HepG2 (cell line): ENCODE data around the gene AGER. TPM values are rescaled to one million over a fixed set of nuclear protein-coding genes. Genes with fewer than 3 reads are reported as not detected.

Source experiments
- ARHGAP35 ChIP-seq: sonication (generic); formaldehyde crosslinking; IDR thresholded peaks from 2 replicates; pipeline ENCODE4 v1.9.0; 2022; ENCODE audit warnings: mild to moderate bottlenecking, inconsistent platforms, moderate library complexity, missing genetic modification reagents, borderline replicate concordance
- ARID2 ChIP-seq: sonication (generic); formaldehyde crosslinking; IDR thresholded peaks from 2 replicates; pipeline ENCODE4 v1.8.1; 2022; ENCODE audit warnings: mild to moderate bottlenecking, missing genetic modification reagents, borderline replicate concordance
- CEBPB ChIP-seq: IDR thresholded peaks from 2 replicates; pipeline ENCODE4 v1.6.1; 2011; ENCODE audit warnings: low read depth, low read length, improper control_type of control experiment, borderline replicate concordance
- CENPBD1 ChIP-seq: sonication (generic); formaldehyde crosslinking; IDR thresholded peaks from 2 replicates; pipeline ENCODE4 v1.8.0; 2022; ENCODE audit warnings: missing genetic modification reagents, low read depth, mild to moderate bottlenecking, borderline replicate concordance
- CHD4 ChIP-seq: fragments of 200-600 bp; sonication (generic); IDR thresholded peaks from 2 replicates; pipeline ENCODE4 v1.7.0; 2017; ENCODE audit warnings: mild to moderate bottlenecking, low read length, borderline replicate concordance
- DMTF1 ChIP-seq: sonication (generic); formaldehyde crosslinking; IDR thresholded peaks from 2 replicates; pipeline ENCODE4 v1.4.0; 2020; ENCODE audit warnings: mild to moderate bottlenecking, missing genetic modification reagents
- FOXK1 ChIP-seq: sonication (generic); formaldehyde crosslinking; IDR thresholded peaks from 2 replicates; pipeline ENCODE4 v1.4.0; 2020; ENCODE audit warnings: low read depth, missing genetic modification reagents, borderline replicate concordance
- GTF2F1 ChIP-seq: fragments of 150-350 bp; IDR thresholded peaks from 2 replicates; pipeline ENCODE4 v1.6.1; 2014; ENCODE audit warnings: low read length
- KDM5A ChIP-seq: fragments of 200-600 bp; sonication (generic); IDR thresholded peaks from 2 replicates; pipeline ENCODE4 v1.7.0; 2018; ENCODE audit warnings: antibody characterized with exemption, mild to moderate bottlenecking, low read length, borderline replicate concordance
- MAF1 ChIP-seq: sonication (generic); formaldehyde crosslinking; IDR thresholded peaks from 2 replicates; pipeline ENCODE4 v1.5.0; 2020; ENCODE audit warnings: missing genetic modification reagents, borderline replicate concordance
- MED1 ChIP-seq: sonication (generic); formaldehyde crosslinking; IDR thresholded peaks from 2 replicates; pipeline ENCODE4 v1.4.0; 2020; ENCODE audit warnings: missing genetic modification reagents
- MTERF4 ChIP-seq: sonication (generic); formaldehyde crosslinking; IDR thresholded peaks from 2 replicates; pipeline ENCODE4 v1.8.0; 2023; ENCODE audit warnings: mild to moderate bottlenecking, missing genetic modification reagents
- REXO4 ChIP-seq: sonication (generic); formaldehyde crosslinking; IDR thresholded peaks from 2 replicates; pipeline ENCODE4 v1.8.0; 2022; ENCODE audit warnings: missing genetic modification reagents, mild to moderate bottlenecking, borderline replicate concordance
- SIN3A ChIP-seq: IDR thresholded peaks from 2 replicates; pipeline ENCODE4 v1.6.1; 2011; ENCODE audit warnings: low read depth, mild to moderate bottlenecking, control low read depth, low read length, borderline replicate concordance
- ZBTB46 ChIP-seq: sonication (generic); formaldehyde crosslinking; IDR thresholded peaks from 2 replicates; pipeline ENCODE4 v1.4.0; 2020; ENCODE audit warnings: mild to moderate bottlenecking, missing genetic modification reagents, borderline replicate concordance
- ZBTB7B ChIP-seq: sonication (generic); formaldehyde crosslinking; IDR thresholded peaks from 2 replicates; pipeline ENCODE4 v1.4.0; 2020; ENCODE audit warnings: missing genetic modification reagents
- ZNF431 ChIP-seq: sonication (generic); formaldehyde crosslinking; IDR thresholded peaks from 2 replicates; pipeline ENCODE4 v1.9.0; 2022; ENCODE audit warnings: missing genetic modification reagents, low read depth, mild to moderate bottlenecking, borderline replicate concordance
- ZNF484 ChIP-seq: sonication (generic); formaldehyde crosslinking; IDR thresholded peaks from 2 replicates; pipeline ENCODE4 v1.5.1; 2020; ENCODE audit warnings: mild to moderate bottlenecking, low read depth, missing genetic modification reagents, borderline replicate concordance
- ZNF572 ChIP-seq: sonication (generic); formaldehyde crosslinking; IDR thresholded peaks from 2 replicates; pipeline ENCODE4 v1.5.1; 2020; ENCODE audit warnings: mild to moderate bottlenecking, missing genetic modification reagents
- ZNF598 ChIP-seq: sonication (generic); formaldehyde crosslinking; IDR thresholded peaks from 2 replicates; pipeline ENCODE4 v1.5.1; 2020; ENCODE audit warnings: mild to moderate bottlenecking, missing genetic modification reagents, borderline replicate concordance
- ZNF749 ChIP-seq: sonication (generic); formaldehyde crosslinking; IDR thresholded peaks from 2 replicates; pipeline ENCODE4 v1.8.0; 2022; ENCODE audit warnings: mild to moderate bottlenecking, missing genetic modification reagents, moderate library complexity, borderline replicate concordance
- polyA plus RNA-seq, 8 experiments: library from polyadenylated mRNA; depleted of rRNA in 3 of 8; stranded (reverse) in 7 of 8; unstranded in 1 of 8; fragments of >200 nt; fragmentation: Illumina TruSeq in 4 of 8; extraction: Trizol in 4 of 8; gene quantifications; 2 replicates each; pipeline versions ENCODE4 v1.2.1 to v1.2.3, GENCODE V29; 2011 to 2016; ENCODE audit warnings: low read depth in 4 of 8, missing spikeins in 1 of 8, mixed read lengths in 1 of 8; ENCODE audit not compliant: insufficient read depth in 1 of 8
- total RNA-seq, 5 experiments: library from RNA; depleted of rRNA; stranded (reverse); fragments of >200 nt; fragmentation: Illumina TruSeq; extraction: Trizol; gene quantifications; 2 replicates each; pipeline ENCODE4 v1.2.3, GENCODE V29; 2016; ENCODE audit warnings: low read depth in 1 of 5

Gene AGER
- total and polyA plus RNA-seq, 2 of the 13 experiments (the other 11 are each of a cell fraction or from before 2014, with no cell fraction given): 1.9 to 5.1 TPM

- TF ChIP-seq ZBTB46 (CRISPR knock-in tag) (no peak), ZNF431 (CRISPR knock-in tag) (0 out of 2 replicates have a peak, but pooled peaks have one; percentile 54), FOXK1 (CRISPR knock-in tag) (no peak), CENPBD1 (CRISPR knock-in tag) (no peak), REXO4 (CRISPR knock-in tag) (no peak), ZNF484 (CRISPR knock-in tag) (0 out of 2 replicates have a peak, but pooled peaks have one; percentile 19), ARID2 (CRISPR knock-in tag) (no peak), DMTF1 (CRISPR knock-in tag) (0 out of 2 replicates have a peak, but pooled peaks have one; percentile 76), CHD4 (peak; percentile 84), GTF2F1 (no peak), MED1 (CRISPR knock-in tag) (peak; percentile 29; the same call in 1 of the 2 replicates), MTERF4 (CRISPR knock-in tag) (no peak), ZBTB7B (CRISPR knock-in tag) (no peak), ZNF749 (CRISPR knock-in tag) (no peak), ZNF572 (CRISPR knock-in tag) (peak; percentile 98; the same call in 1 of the 2 replicates), SIN3A (peak; percentile 59), KDM5A (peak; percentile 81), CEBPB (no peak), ARHGAP35 (CRISPR knock-in tag) (peak; percentile 87), ZNF598 (CRISPR knock-in tag) (peak; percentile 87; the same call in 1 of the 2 replicates), MAF1 (CRISPR knock-in tag) (0 out of 2 replicates have a peak, but pooled peaks have one; percentile 63)
These were observed 8.2 kb downstream of the AGER start, which contains the start of gene AGPAT1 (continued) for GRCh38 chr6:32175711-32176475.
